NCI-H2171 (cell line): ENCODE measurements around the gene MGAT4A.
"Not testable (repeated sequence)": the region's sequence is repeated elsewhere in the genome, so short reads cannot be mapped to it uniquely, and the experiment has no call there.

Experiments
- DNase-seq: peaks from one replicate; lab custom pipeline; 2025; lab: John Stamatoyannopoulos, UW

MGAT4A gene

GRCh38 chr2:98759827-98760625 is 29.1 kb upstream of the MGAT4A start:
- DNase-seq: no peak

DNA sequence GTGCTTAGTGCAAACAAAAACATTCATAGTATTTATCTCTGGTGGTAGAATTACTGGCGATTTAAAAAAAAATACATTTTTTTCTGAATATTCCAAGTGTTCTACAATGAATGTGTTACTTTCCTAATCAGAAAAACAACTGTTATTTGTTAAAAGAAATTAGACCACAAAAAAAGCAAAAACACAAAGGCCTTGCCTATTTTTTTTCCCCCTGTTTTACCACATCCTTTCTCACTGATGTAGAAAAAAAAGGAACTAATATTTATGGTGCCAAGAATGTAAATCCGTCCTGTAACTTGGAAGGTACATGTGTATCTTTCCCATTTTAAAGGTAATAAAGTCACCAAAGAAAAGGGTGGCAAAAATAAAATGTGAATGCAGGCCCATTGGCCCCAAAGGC is 28.4 kb upstream of the MGAT4A start:
- no peak for DNase-seq

GRCh38 chr2:98757904-98758421 is 27.0 kb upstream of the MGAT4A start:
- DNase-seq: peak; percentile 5

GRCh38 chr2:98753801-98754200 is 22.9 kb upstream of the MGAT4A start:
- DNase-seq: no peak

GRCh38 chr2:98752711-98753110 is 21.8 kb upstream of the MGAT4A start:
- not testable (repeated sequence) for DNase-seq

DNA sequence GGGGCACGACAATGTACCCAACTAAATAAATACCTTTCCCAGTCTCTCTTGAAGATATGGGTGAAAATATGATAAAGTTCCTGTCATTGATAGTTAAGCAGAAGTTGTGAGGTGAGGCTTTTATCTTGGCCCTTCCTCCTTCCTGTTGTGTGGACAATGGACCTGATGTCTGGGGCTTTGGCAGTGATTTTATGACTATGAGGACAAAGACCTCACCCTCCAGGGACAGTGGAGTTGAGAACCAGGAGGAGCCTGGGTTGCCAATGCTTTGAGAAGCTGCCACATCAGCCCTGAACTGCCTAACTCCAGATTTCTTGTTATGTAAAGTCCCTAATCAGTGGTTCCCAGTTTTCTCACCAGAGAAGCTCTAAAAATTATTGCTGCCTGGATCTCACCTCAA is 20.8 kb upstream of the MGAT4A start:
- no peak for DNase-seq

GRCh38 chr2:98750593-98751282 is 19.8 kb upstream of the MGAT4A start:
- DNase-seq: no peak

GRCh38 chr2:98749066-98749450 is 18.1 kb upstream of the MGAT4A start:
- DNase-seq: peak; percentile 66

- no peak for DNase-seq
Observed at GRCh38 chr2:98748292-98749065, 17.5 kb upstream of the MGAT4A start.

DNA sequence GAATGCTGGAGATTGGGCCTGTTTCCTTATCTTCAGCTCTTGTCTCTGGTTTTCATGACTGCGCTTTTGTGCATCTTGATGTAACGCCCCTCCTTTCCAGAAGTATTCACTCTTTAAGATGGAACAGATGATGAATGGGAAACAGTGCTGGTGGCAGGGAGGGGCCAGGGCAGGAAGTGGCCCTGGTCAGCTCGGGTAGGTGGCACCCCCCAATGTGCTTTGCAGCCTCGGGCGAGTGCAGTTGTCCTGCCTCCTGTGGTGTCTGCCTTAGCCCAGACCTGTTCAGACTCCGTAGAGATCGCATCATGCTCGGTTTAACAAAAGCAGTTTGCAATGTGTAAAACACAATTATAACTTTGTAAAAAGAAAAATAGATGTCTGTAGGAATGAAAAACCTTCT is 17.0 kb upstream of the MGAT4A start:
- no peak for DNase-seq

GRCh38 chr2:98746426-98746825 is 15.5 kb upstream of the MGAT4A start:
- no peak for DNase-seq

- DNase-seq: no peak
Observed at GRCh38 chr2:98744595-98744994, 13.7 kb upstream of the MGAT4A start.

- peak; percentile 7 for DNase-seq
Observed at GRCh38 chr2:98743835-98744234, 12.9 kb upstream of the MGAT4A start.

GRCh38 chr2:98739020-98739419 is 8.1 kb upstream of the MGAT4A start:
- DNase-seq: no peak

DNA sequence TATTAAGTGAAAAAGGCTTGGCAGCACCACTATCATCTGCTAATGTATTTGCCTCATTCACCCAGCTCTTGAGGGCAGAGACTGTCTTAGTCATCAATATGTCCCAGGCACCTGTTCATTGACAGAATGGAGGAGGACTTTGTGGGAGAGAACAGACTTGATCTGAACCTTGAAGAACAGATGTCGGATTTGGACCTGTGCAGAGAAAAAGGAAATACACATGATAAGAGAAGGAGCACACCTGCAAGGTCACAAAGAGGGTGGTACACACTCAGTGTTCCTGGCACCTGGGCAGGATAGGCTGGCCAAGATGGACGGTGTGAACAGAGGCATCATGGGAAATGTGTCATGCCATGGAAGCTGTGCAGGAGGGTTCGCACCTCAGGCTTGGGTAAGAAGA is 7.4 kb upstream of the MGAT4A start:
- no peak for DNase-seq

- no peak for DNase-seq
Observed at GRCh38 chr2:98737848-98738247, 6.9 kb upstream of the MGAT4A start.

DNA sequence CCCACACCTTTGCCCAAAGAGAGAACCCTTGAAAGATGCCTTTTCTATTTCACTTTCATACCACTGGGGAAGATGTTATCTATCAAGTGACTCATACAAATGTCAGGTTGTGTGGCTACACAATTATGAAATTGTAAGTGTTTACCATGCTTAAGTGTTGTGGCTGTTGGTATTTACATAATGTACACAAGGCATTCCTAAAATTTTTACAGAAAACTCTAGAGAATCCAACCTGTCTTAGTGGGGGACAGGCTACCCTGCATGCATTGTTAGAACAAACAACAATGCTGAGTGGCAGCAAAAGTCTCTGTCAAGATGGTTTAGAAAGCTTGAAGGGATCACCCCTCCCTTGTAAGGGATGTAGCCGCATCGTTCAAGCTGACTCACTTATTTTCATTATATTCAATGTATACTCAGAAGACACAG is 5.5 kb upstream of the MGAT4A start:
- DNase-seq: no peak

- no peak for DNase-seq
Observed at GRCh38 chr2:98734823-98735260, 3.9 kb upstream of the MGAT4A start.

DNA sequence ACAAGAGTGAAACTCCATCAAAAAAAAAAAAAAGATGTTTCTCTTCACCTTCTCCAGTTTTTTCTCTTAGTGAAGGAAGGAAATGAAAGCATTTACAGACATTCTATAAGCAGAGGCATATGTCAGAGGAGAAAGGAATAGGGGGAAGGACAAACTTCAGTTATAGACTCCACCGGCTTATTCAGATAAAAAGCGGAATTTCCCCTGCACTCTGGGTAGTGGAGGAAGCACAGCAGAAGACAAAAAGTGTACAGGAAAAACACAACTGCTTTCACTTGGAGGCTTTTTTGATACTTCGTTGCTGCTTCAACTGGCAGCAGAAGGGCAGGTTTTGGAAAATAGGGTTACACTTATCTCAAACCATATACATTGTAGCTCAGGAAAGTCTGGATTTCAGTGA is 3.2 kb upstream of the MGAT4A start:
- DNase-seq: no peak

- DNase-seq: no peak
Observed at GRCh38 chr2:98732430-98733051, 1.6 kb upstream of the MGAT4A start.

DNA sequence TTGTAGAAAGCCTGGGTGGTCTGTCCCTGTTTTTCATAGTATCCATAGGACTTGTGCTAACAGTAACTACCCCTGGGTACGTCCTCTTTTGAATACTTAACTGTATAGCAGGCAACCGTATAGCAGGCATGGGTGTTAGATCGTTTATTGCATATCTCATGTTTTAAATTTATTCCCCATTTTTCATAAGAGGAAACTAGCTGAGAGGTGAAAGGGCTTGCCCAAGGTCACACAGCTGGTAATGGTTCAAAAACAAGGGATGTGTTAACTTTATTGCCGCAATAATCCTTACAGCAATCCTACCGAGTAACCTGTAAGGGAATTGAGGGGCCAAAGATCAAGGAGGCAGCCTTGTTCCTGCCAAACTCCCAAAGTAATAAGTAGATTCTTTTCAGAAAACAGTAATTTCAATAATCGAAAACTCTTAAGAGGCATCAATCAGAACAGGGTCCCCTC is 990 bp upstream of the MGAT4A start:
- no peak for DNase-seq

GRCh38 chr2:98730707-98731040 is 258 bp downstream of the MGAT4A start:
- no peak for DNase-seq
